DMS53 (cell line): ENCODE measurements around the gene CGRRF1.
A peak's percentile ranks its signal among the peaks of the same experiment; 100 is the strongest.

Experiments
- DNase-seq: peaks from one replicate; lab custom pipeline; 2025; lab: John Stamatoyannopoulos, UW

CGRRF1 gene

GRCh38 chr14:54509546-54510501 is at the start of gene CGRRF1:
CGRRF1 (plus strand) TSS chr14:54509906; CDS start chr14:54509960, 54 bp downstream.
- peak; percentile 99 for DNase-seq

GRCh38 chr14:54462048-54462447 is 47.7 kb upstream of the CGRRF1 start:
- DNase-seq = no peak

DNA sequence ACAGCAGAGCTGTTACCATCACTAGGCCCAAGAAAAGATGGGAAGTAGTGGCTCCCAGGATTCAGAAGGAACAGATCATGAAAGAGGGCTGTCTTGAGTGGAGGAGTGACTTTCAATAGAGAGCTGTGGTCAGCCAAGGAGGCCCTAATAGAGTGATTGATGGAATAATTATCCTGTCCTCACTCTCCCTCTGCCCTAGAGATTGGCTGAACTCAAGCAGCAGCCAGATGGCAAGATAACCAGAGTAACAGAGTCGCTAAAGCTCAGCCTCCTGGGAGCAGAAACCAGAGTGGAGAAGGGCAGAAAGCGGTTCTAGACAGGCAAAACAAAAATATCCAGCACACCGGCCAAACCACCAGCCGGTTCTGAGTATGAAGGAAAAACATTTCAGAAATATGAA is 44.1 kb upstream of the CGRRF1 start:
- DNase-seq = no peak

DNA sequence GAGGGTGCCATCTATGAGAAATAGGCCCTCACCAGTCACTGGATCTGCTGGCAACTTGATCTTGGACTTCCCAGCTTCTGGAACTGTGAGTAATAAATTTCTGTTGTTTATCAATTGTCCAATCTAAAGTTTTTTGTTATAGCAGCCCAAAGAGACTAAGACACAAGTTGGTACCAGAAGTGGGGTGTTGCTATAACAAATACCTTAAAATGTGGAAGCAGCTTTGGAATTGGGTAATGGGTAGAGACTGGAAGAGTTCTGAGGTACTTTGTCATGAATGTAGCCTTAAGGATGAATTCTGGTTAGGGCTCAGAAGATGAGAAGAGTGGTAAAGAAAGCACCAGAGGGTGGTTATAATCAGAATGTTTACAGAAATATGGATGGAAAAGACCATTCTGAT is 42.4 kb upstream of the CGRRF1 start:
- no peak for DNase-seq

- DNase-seq = no peak
These were observed 39.0 kb upstream of the CGRRF1 start for GRCh38 chr14:54470701-54471100.

- DNase-seq = no peak
These were observed 38.1 kb upstream of the CGRRF1 start for GRCh38 chr14:54471641-54472040.

- DNase-seq = no peak
These were observed 37.4 kb upstream of the CGRRF1 start for GRCh38 chr14:54472315-54472714.

DNA sequence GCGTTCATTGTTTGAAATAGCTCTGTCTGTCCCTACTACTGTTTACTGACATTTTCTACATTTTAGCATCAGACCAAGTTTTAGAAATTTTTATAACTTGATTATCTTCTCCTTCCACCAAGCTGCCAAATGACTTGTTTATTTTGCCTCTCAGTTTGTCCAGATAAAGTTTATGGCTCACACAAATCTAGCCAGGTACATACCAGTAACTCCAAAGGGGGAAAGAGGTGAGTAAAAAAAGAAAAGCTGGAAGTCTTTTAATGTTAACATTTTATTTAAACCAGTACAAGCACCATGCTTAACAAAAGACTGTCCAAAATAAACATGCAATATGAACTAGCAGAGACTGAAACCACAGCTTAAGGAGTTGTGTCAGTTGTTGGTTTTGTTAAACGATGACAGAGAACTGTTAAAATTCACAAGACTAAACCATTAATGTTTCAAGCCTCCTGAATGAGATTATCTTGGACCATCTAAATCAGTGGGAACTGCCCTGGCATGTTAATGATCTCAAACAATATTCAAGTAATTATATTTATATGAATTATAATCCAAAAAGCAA is 35.4 kb upstream of the CGRRF1 start:
- no peak for DNase-seq

DNA sequence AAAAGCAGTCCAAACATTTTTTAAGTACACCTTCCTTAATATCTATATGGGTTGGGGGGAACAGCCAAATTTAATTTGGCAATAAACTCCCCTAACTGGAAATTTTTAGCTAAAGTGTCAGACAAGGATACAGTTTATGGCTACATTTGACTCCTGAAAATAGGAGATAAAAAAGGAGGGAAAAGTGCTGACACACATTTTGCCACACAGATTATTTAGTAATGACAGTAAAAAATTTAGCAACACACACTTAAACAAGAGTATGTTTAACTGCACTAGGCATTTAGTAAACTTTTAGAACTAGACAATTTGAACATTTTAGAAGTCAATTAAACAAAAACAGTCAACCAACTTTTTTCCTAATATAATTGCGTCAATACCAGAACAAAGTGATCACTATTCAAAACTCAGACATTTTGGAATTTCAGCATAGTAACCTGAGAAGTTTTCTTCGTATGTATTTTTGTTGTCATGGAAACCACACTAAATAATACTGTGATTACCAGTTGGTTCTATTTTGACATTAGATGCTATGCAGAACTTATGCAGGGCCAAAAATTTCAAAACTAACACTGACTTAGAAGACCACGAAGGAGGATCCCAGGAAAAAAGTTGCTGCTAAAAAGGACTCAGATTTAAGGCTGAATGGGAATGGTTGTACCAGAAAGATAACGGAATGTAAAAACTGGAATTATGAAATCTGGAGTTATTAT is 34.4 kb upstream of the CGRRF1 start:
- DNase-seq = peak; percentile 12

- DNase-seq = no peak
These were observed 33.8 kb upstream of the CGRRF1 start for GRCh38 chr14:54475911-54476310.

- DNase-seq = no peak
These were observed 31.0 kb upstream of the CGRRF1 start for GRCh38 chr14:54478636-54479215.

- no peak for DNase-seq
These were observed 28.7 kb upstream of the CGRRF1 start for GRCh38 chr14:54480830-54481562.

DNA sequence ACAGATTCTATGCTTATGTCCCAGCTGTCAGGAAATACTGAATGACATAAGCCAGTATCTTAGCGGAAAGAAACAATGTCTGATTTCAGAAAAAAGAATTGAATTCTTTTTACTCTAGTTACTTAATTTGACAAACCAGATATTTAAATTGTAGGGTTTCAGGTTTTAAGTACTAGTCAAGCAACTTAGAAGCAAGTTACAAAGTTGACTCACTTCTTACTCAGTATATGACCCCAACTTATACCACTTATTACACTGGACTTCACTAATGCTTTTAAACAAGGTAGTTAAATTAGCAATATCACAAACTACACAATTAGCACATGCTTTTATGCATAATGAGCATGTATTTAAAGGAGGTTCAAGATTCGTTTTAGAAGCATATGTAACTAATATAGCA is 28.0 kb upstream of the CGRRF1 start:
- no peak for DNase-seq

DNA sequence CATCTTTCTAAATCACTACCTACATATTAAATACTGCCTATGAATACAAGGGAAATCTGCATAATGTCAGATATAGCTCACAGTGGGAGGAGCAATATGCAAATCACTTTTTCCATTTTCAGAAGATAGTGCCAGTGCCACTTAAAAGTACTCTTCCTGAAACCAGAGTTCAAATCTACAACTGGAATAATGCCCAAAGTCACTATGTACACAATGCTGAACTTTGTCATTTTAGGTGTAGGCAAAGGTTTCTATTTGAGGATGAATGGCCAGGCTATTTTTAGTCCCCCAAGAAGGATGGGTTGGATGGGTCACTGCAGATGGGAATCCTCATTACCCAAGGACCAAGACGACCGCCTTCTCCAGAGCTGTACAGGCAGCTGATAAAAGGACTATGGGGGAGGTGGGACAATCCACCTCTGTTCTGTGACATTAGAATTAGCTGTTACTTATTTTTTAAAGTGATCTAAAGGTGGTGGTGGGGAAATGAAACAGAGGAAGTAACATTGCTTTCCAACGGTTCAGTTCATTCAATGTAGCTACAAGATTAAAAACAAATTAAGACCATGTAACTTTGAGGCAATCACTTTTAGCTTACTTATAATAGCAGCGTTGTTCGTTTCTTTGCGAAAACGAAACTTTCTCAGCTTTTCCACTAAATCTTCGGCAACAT is 26.5 kb upstream of the CGRRF1 start:
- DNase-seq = no peak

DNA sequence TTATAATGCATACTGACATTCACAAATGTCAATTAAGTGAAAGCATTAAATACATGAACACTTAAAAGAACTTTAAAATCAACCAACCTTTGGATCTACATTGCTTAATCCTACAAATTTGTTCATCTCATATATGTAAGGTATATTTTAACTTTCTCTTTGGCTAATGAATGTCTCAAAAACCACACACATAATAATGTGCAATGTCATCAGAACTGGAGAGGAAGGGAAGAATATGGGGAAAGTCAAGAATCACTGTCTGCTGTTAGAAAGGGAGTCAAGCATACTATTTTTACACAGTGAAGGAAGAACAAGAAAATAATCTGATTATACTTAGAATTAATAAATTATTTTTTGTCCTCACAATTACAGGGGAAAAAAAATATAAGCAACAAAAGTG is 25.9 kb upstream of the CGRRF1 start:
- DNase-seq = no peak

GRCh38 chr14:54486685-54487084 is 23.0 kb upstream of the CGRRF1 start:
- no peak for DNase-seq

DNA sequence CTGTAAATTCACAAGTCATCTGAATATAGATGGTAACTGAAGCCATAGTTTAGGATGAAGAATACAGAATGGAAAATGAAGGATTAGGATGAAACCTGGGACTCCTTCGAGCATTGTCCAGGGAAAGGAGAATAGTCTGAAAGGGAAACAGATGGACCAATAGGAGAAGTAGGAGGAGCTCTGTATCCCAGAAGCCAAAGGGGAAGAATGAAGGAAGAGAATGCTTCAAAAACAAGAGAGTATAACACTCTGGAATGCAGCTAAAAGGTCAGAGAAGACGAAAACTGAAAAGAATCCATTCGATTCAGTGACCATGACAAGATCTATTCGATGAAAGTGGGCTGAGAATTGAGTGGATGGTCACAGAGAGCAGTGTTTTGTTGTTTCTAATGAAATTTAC is 21.9 kb upstream of the CGRRF1 start:
- DNase-seq = peak; percentile 35

DNA sequence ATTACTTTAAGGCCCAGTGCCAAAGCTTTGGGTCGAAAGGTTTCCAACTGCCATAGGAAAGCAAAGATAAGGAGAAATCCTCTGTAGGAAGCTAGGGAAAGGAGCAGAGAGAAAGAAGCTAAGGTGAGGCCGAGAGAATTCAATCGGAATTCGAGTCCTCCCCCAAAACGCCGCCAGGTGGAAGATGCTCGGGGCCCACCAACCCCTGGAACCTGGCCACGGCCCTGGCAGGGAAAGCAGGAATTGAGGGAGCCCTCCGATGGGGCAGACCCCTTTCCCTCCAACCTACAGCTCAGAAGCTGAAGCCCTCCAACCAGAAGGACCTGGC is 21.4 kb upstream of the CGRRF1 start:
- DNase-seq = peak; percentile 68

DNA sequence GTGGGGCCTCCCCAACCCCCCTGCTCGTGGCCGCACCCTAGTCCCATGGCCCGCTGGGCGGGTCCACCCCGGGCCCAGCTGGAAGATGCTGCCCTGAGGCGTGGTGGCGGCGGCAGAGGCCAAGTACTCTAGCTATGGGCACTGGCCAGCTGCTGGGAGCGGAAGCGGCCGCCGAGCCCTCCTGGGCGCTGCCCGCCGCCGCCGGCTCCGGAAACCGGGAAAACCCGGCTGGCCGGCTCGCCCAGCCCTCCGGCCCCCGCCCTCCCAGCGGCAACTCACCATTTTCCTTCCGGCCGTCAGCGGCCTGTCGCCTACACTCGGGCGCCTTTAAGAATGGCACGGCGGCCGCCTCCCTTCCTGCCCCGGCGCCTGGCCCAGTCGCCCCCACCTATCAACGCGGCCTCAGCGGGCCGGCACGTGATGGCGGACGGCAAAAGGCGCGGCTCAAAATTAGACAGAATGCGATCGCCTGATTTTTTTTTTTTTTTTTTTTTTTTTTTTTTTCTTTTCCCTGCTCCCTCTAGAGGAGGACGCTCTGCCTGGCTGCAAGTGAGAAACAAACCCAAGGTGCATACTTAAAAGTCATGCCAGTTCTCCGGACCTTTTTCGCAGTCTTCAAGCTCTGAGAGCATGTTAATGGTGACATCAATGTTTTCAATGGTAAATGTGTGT is 20.9 kb upstream of the CGRRF1 start, which contains the start of gene GMFB:
Gene GMFB (minus strand): TSS at position 335 of the 672 bp plus-strand sequence. CDS start 53 bp downstream, at position 282.
- DNase-seq = peak; percentile 97

GRCh38 chr14:54489318-54489683 is 20.4 kb upstream of the CGRRF1 start:
- no peak for DNase-seq
